Right lobe of liver (tissue), 6 donors: Measurements from ENCODE around the gene RPTOR. TPM values are rescaled to one million over a fixed set of nuclear protein-coding genes. Genes with fewer than 3 reads are reported as not detected.

Source experiments
- ATAC-seq, 4 donors: fragments of 200-7000 bp; cut with Tn5 transposase; one replicate each; pipeline ENCODE4 v1.9.1; 2020; ENCODE audit warnings: mild to moderate bottlenecking in 4 of 4, moderate library complexity in 4 of 4
- DNase-seq, 3 donors: peaks; one replicate each; pipeline ENCODE4 v3.0.0-alpha.2; 2020
- H3K27ac ChIP-seq, 3 donors: fragments of 200-600 bp; one replicate each; pipeline ENCODE4 v1.8.0; 2022
- H3K27me3 ChIP-seq, 2 donors: fragments of 200-600 bp; one replicate each; pipeline ENCODE4 v1.8.0; 2022
- H3K36me3 ChIP-seq, 4 donors: fragments of 200-600 bp; sonication (generic) in 1 of 4; one replicate each; pipeline versions ENCODE4 v1.5.1 to v1.8.0; 2017 to 2022; ENCODE audit warnings: control low read depth in 1 of 4
- H3K4me1 ChIP-seq, 4 donors: fragments of 200-600 bp; sonication (generic) in 1 of 4; one replicate each; pipeline versions ENCODE4 v1.5.1 to v1.8.0; 2017 to 2022; ENCODE audit warnings: control low read depth in 1 of 4
- H3K4me3 ChIP-seq, 3 donors: fragments of 200-600 bp; one replicate each; pipeline ENCODE4 v1.8.0; 2022
- H3K9me3 ChIP-seq, 4 donors: fragments of 200-600 bp; sonication (generic) in 1 of 4; one replicate each; pipeline versions ENCODE4 v1.5.1 to v1.8.0; 2017 to 2022; ENCODE audit warnings: control low read depth in 1 of 4
- POLR2A ChIP-seq: fragments of 450-650 bp; IDR thresholded peaks from one replicate; pipeline ENCODE4 v1.6.1; 2017; ENCODE audit warnings: antibody characterized with exemption, mild to moderate bottlenecking
- WGBS: methylation state at CpG from one replicate; pipeline ENCODE4 v1.1.6; 2018; ENCODE audit warnings: low coverage, low lambda C conversion rate; ENCODE audit not compliant: insufficient coverage; ENCODE audit errors: missing lambda C conversion rate; 5-methylcytosine and 5-hydroxymethylcytosine counted together
- intact Hi-C, 2 donors: fragments of 100-400 bp; cut with DNase I; formaldehyde crosslinking; loops; one replicate each; pipeline versions ENCODE4 v1.11.2 to v1.14.1; 2022
- total RNA-seq, 6 experiments: library from RNA; depleted of rRNA in 2 of 6; stranded (reverse); fragments of >200 nt in 2 of 6; fragmentation: NEBNext Ultra II Directional in 3 of 6; extraction: Animal tissue kit (Norgen Biotek cat#: 25700) in 3 of 6; gene quantifications; one replicate each; pipeline versions ENCODE4 v1.1.0 to v1.2.4, GENCODE V29; 2016 to 2023
- TF ChIP-seq, protein P1 (sequence below), 4 donors: fragments of 200-600 bp in 3 of 4; fragments of 450-650 bp in 1 of 4; IDR thresholded peaks; one replicate each; pipeline versions ENCODE4 v1.5.1 to v1.8.0; 2016 to 2022; ENCODE audit warnings: antibody characterized with exemption in 4 of 4, mild to moderate bottlenecking in 2 of 4
- donor health status: DM: no; HTN: yes; CAD: no.
- donor health status: DM: no; HTN: no; CAD: no.
- donor health status: DM: no; HTN: no; CAD: no.
- donor health status: DM: no; HTN: yes; CAD: no.
- donor health status: DM: no; HTN: yes; CAD: no.

RPTOR gene
- total RNA-seq, 6 experiments from 2014 or later, result 13.1 to 24.0 (median 15.5) TPM

- H3K36me3 ChIP-seq, result no peaks in the 10 kb centered on the region
- TF ChIP-seq POLR2A, result no peak
- TF ChIP-seq, protein P1, sequence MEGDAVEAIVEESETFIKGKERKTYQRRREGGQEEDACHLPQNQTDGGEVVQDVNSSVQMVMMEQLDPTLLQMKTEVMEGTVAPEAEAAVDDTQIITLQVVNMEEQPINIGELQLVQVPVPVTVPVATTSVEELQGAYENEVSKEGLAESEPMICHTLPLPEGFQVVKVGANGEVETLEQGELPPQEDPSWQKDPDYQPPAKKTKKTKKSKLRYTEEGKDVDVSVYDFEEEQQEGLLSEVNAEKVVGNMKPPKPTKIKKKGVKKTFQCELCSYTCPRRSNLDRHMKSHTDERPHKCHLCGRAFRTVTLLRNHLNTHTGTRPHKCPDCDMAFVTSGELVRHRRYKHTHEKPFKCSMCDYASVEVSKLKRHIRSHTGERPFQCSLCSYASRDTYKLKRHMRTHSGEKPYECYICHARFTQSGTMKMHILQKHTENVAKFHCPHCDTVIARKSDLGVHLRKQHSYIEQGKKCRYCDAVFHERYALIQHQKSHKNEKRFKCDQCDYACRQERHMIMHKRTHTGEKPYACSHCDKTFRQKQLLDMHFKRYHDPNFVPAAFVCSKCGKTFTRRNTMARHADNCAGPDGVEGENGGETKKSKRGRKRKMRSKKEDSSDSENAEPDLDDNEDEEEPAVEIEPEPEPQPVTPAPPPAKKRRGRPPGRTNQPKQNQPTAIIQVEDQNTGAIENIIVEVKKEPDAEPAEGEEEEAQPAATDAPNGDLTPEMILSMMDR (IDR thresholded peaks at IDR 0.05), result no peak
- H3K9me3 ChIP-seq, result no peaks in the 10 kb centered on the region
- ATAC-seq (no peak), DNase-seq (peak in 2 of 3 donors; percentile 11 to 40)
- H3K4me1 ChIP-seq, result no peaks in the 10 kb centered on the region
- H3K27me3 ChIP-seq, result no peaks in the 10 kb centered on the region
- H3K4me3 ChIP-seq, result no peak overlapping the region
- no peak overlapping the region for H3K27ac ChIP-seq
- WGBS, result 75% methylated on average over 13 of the region's 32 CpGs
- intact Hi-C loops, result no loop called here
Measured at GRCh38 chr17:80876950-80877728, 332.5 kb downstream of the RPTOR start.

DNA sequence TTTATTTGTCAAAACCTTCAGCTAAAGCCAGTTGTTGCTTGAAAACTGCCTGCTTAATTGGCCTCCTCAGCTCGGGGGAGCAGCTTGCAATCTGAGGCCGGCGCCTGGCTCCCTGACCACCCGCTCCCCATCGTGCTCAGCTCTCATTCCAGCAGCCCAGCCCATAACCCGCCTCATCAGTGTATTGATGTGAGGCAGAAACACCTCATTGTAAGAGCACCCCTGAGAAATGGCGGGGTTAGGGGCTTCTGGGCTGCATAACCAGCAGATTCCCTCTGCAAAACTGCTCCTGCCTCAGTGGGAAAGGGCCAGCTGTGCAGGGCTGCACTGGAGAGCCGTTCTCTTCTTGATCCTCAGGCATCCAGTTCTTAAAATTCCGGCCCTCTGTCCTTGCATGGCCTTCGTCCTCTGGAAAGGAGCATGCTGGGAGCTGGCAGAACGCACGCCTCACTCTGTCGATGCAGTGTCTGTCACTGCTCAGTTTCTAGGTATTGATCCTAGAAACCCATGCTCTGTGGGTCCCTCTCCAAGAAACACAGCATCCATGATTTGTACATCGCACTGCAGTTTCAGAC lies 333.2 kb downstream of the RPTOR start:
- H3K27me3 ChIP-seq, result no peaks in the 10 kb centered on the region
- no peak for TF ChIP-seq POLR2A
- TF ChIP-seq, protein P1 (IDR thresholded peaks at IDR 0.05), result no peak
- no peak overlapping the region for H3K27ac ChIP-seq
- intact Hi-C loops, result no loop called here
- ATAC-seq (no peak), DNase-seq (peak; percentile 11 to 27 (median 24))
- H3K9me3 ChIP-seq, result no peaks in the 10 kb centered on the region
- no peaks in the 10 kb centered on the region for H3K4me1 ChIP-seq
- H3K36me3 ChIP-seq, result no peaks in the 10 kb centered on the region
- 92% methylated on average over 10 of the region's 14 CpGs for WGBS
- H3K4me3 ChIP-seq, result no peak overlapping the region

GRCh38 chr17:80878876-80879722 lies 334.5 kb downstream of the RPTOR start:
- intact Hi-C loops, result no loop called here
- peaks cover 0 to 4% (median 0%) of the 10 kb centered on the region in 4 donors for H3K36me3 ChIP-seq
- TF ChIP-seq POLR2A, result no peak
- TF ChIP-seq, protein P1 (IDR thresholded peaks at IDR 0.05), result no peak
- H3K27me3 ChIP-seq, result no peaks in the 10 kb centered on the region
- DNase-seq, result peak in 2 of 3 donors; percentile 16 to 29
- WGBS, result 93% methylated on average over 23 of the region's 31 CpGs
- H3K4me1 ChIP-seq, result no peaks in the 10 kb centered on the region
- H3K27ac ChIP-seq, result no peak overlapping the region
- H3K4me3 ChIP-seq, result no peak overlapping the region
- peak in 1 of 4 donors; percentile 24 for ATAC-seq
- H3K9me3 ChIP-seq, result no peaks in the 10 kb centered on the region

GRCh38 chr17:80879723-80880647 lies 335.3 kb downstream of the RPTOR start:
- intact Hi-C loops, result no loop called here
- WGBS, result 93% methylated on average over 20 of the region's 35 CpGs
- TF ChIP-seq, protein P1 (IDR thresholded peaks at IDR 0.05), result no peak
- no peak for TF ChIP-seq POLR2A
- no peak for ATAC-seq
- no peaks in the 10 kb centered on the region for H3K27me3 ChIP-seq
- DNase-seq, result peak in 2 of 3 donors; percentile 13 to 50
- H3K9me3 ChIP-seq, result no peaks in the 10 kb centered on the region
- no peaks in the 10 kb centered on the region for H3K4me1 ChIP-seq
- no peak overlapping the region for H3K27ac ChIP-seq
- H3K36me3 ChIP-seq, result peaks cover 0 to 13% (median 0%) of the 10 kb centered on the region in 4 donors
- H3K4me3 ChIP-seq, result no peak overlapping the region
